Testis (tissue), 2 donors: ENCODE measurements around the gene HDAC3.
A peak's percentile ranks its signal among the peaks of the same experiment; 100 is the strongest.

Source experiments
- POLR2A ChIP-seq: fragments of 450-650 bp; IDR thresholded peaks from one replicate; pipeline ENCODE4 v1.6.1; 2017; ENCODE audit warnings: antibody characterized with exemption, mild to moderate bottlenecking, moderate library complexity
- TF ChIP-seq, protein P1 (sequence below), 3 experiments: fragments of 450-650 bp in 2 of 3; fragments of 200-600 bp in 1 of 3; sonication (generic) in 1 of 3; IDR thresholded peaks; one replicate each; pipeline ENCODE4 v1.5.1; 2016 to 2019; ENCODE audit warnings: antibody characterized with exemption in 3 of 3, mild to moderate bottlenecking in 2 of 3, moderate library complexity in 1 of 3

DNA sequence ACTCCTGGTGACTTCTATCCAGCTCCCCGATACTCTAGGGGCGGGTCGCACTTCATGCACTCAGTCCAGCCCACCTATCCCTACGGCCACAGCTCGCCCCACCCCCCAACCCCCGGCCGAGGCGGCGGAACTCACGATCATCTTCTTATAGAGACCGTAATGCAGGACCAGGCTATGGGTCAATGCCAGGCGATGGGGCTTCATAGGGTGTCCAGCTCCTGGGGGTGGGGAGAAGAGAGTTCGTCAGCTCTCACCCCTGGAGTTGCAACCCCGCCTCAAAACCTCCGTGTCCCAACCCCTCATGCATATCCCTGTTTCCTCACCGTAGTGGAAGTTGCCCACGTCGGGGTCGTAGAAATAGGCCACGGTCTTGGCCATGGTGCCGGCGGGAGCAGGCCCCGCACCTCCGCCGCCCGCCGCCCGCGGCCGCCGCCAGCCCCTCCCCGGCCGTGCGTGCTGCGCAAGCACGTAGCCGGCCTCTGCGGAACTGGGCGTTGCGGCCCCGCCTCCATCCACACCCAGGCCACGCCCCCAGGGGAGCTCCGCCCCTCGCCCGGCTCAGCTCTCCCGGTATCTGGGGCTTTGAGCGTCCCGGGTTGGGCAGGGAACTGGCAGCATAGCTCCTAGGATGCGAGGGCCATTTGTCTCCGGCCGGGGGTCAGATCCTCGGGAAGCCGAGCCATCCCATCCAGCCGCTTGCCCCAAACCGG lies at the start of gene HDAC3, which contains the start of gene RELL2:
- TF ChIP-seq, protein P1, sequence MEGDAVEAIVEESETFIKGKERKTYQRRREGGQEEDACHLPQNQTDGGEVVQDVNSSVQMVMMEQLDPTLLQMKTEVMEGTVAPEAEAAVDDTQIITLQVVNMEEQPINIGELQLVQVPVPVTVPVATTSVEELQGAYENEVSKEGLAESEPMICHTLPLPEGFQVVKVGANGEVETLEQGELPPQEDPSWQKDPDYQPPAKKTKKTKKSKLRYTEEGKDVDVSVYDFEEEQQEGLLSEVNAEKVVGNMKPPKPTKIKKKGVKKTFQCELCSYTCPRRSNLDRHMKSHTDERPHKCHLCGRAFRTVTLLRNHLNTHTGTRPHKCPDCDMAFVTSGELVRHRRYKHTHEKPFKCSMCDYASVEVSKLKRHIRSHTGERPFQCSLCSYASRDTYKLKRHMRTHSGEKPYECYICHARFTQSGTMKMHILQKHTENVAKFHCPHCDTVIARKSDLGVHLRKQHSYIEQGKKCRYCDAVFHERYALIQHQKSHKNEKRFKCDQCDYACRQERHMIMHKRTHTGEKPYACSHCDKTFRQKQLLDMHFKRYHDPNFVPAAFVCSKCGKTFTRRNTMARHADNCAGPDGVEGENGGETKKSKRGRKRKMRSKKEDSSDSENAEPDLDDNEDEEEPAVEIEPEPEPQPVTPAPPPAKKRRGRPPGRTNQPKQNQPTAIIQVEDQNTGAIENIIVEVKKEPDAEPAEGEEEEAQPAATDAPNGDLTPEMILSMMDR (IDR thresholded peaks at IDR 0.05) = no peak
- peak; percentile 84 for TF ChIP-seq POLR2A
